Ovary (tissue), 3 donors: ENCODE results near the gene COL6A2.

Experiments used
- EP300 ChIP-seq: sonication (generic); formaldehyde crosslinking; IDR thresholded peaks from one replicate; pipeline ENCODE4 v1.6.1; 2017; ENCODE audit warnings: antibody characterized with exemption
- POLR2A ChIP-seq: fragments of 450-650 bp; IDR thresholded peaks from one replicate; pipeline ENCODE4 v1.6.1; 2017; ENCODE audit warnings: antibody characterized with exemption, mild to moderate bottlenecking, moderate library complexity
- TF ChIP-seq, protein P1 (sequence below), 3 donors: fragments of 450-650 bp in 2 of 3; fragments of 200-600 bp in 1 of 3; IDR thresholded peaks; one replicate each; pipeline versions ENCODE4 v1.5.1 to v1.8.0; 2016 to 2022; ENCODE audit warnings: antibody characterized with exemption in 3 of 3, mild to moderate bottlenecking in 1 of 3
- donor health status: DM: no; HTN: no; CAD: no.

DNA sequence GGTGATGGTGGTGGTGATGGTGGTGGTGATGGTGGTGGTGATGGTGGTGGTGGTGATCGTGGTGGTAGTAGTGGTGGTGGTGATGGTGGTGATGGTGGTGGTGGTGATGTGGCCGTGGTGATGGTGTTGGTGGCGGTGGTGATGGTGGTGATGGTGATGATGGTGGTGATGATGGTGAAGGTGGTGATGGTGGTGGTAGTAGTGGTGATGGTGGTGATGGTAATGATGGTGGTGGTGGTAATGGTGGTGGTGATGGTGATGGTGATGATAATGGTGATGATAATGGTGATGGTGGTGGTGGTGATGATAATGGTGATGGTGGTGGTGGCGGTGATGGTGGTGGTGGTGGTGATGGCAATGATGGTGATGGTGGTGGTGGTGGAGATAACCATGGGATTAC is 6.8 kb upstream of the COL6A2 start:
- TF ChIP-seq, protein P1, sequence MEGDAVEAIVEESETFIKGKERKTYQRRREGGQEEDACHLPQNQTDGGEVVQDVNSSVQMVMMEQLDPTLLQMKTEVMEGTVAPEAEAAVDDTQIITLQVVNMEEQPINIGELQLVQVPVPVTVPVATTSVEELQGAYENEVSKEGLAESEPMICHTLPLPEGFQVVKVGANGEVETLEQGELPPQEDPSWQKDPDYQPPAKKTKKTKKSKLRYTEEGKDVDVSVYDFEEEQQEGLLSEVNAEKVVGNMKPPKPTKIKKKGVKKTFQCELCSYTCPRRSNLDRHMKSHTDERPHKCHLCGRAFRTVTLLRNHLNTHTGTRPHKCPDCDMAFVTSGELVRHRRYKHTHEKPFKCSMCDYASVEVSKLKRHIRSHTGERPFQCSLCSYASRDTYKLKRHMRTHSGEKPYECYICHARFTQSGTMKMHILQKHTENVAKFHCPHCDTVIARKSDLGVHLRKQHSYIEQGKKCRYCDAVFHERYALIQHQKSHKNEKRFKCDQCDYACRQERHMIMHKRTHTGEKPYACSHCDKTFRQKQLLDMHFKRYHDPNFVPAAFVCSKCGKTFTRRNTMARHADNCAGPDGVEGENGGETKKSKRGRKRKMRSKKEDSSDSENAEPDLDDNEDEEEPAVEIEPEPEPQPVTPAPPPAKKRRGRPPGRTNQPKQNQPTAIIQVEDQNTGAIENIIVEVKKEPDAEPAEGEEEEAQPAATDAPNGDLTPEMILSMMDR (IDR thresholded peaks at IDR 0.05): no peak
- TF ChIP-seq POLR2A: no peak
- no peak for TF ChIP-seq EP300
